Measurements from ENCODE around the gene CLCN6.

The CLCN6 gene

GRCh38 chr1:11764115-11764514 lies 41.9 kb upstream of the CLCN6 start:
- no peak overlapping the region for H3K27ac ChIP-seq
- no peak for TF ChIP-seq CTCF (IDR thresholded peaks at IDR 0.05)
- H3K9me3 ChIP-seq: no peaks in the 10 kb centered on the region
- peaks cover 0 to 6% of the 10 kb centered on the region in 2 experiments for H3K4me1 ChIP-seq (ENCODE audit: control insufficient read depth in 1 of 2, insufficient read depth in 1 of 2, low read depth in 1 of 2, low read length in 1 of 2)
- no peaks in the 10 kb centered on the region for H3K36me3 ChIP-seq
- no peak overlapping the region for H3K4me3 ChIP-seq (ENCODE audit: low read depth in 1 of 2, low read length in 1 of 2)
- H3K27me3 ChIP-seq: peaks cover 27% of the 10 kb centered on the region

- Histone ChIP-seq H3K4me1 (ENCODE audit: control insufficient read depth in 1 of 2, insufficient read depth in 1 of 2, low read depth in 1 of 2, low read length in 1 of 2) (peaks cover 0 to 6% of the 10 kb centered on the region in 2 experiments), H3K9me3 (no peaks in the 10 kb centered on the region), H3K36me3 (no peaks in the 10 kb centered on the region), H3K27ac (no peak overlapping the region), H3K27me3 (peaks cover 27% of the 10 kb centered on the region), H3K4me3 (ENCODE audit: low read depth in 1 of 2, low read length in 1 of 2) (no peak overlapping the region)
- no peak for TF ChIP-seq CTCF (IDR thresholded peaks at IDR 0.05)
Measured at GRCh38 chr1:11764519-11764918, 41.5 kb upstream of the CLCN6 start.

- peaks cover 0 to 6% of the 10 kb centered on the region in 2 experiments for H3K4me1 ChIP-seq (ENCODE audit: control insufficient read depth in 1 of 2, insufficient read depth in 1 of 2, low read depth in 1 of 2, low read length in 1 of 2)
- no peak overlapping the region for H3K4me3 ChIP-seq (ENCODE audit: low read depth in 1 of 2, low read length in 1 of 2)
- H3K27me3 ChIP-seq: peaks cover 25% of the 10 kb centered on the region
- H3K36me3 ChIP-seq: no peaks in the 10 kb centered on the region
- H3K27ac ChIP-seq: no peak overlapping the region
- H3K9me3 ChIP-seq: no peaks in the 10 kb centered on the region
- TF ChIP-seq CTCF (IDR thresholded peaks at IDR 0.05): no peak
Measured at GRCh38 chr1:11765661-11766428, 40.1 kb upstream of the CLCN6 start.

DNA sequence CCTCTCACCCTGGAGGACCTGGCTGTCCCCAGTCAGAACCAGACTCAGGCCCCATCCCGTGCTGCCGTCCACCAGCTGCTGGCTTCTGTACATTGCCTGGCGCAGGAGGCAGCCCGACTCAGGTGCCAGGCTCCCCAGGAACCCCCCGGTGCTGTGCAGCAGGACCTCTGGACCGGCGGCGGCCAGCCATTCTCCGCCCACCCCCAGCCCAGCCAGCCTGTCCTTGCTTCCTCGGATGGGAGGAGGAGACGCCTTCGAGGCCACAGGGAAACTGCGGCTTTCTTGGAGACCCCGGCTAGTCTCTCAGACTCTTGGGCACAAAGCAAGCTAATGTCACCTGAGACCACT lies 39.6 kb upstream of the CLCN6 start:
- TF ChIP-seq CTCF (IDR thresholded peaks at IDR 0.05): no peak
- peaks cover 20% of the 10 kb centered on the region for H3K27me3 ChIP-seq

GRCh38 chr1:11767922-11768704 lies 37.9 kb upstream of the CLCN6 start:
- Histone ChIP-seq H3K27me3 (peaks cover 3% of the 10 kb centered on the region), H3K4me3 (ENCODE audit: low read depth in 1 of 2, low read length in 1 of 2) (no peak overlapping the region), H3K27ac (no peak overlapping the region), H3K9me3 (no peaks in the 10 kb centered on the region), H3K36me3 (no peaks in the 10 kb centered on the region), H3K4me1 (ENCODE audit: control insufficient read depth in 1 of 2, insufficient read depth in 1 of 2, low read depth in 1 of 2, low read length in 1 of 2) (no peaks in the 10 kb centered on the region)
- no peak for TF ChIP-seq CTCF (IDR thresholded peaks at IDR 0.05)

More for the DNA sequence above, 39.6 kb upstream of the CLCN6 start:
- Histone ChIP-seq H3K4me3 (ENCODE audit: low read depth in 1 of 2, low read length in 1 of 2) (no peak overlapping the region), H3K27ac (no peak overlapping the region), H3K4me1 (ENCODE audit: control insufficient read depth in 1 of 2, insufficient read depth in 1 of 2, low read depth in 1 of 2, low read length in 1 of 2) (peaks cover 0 to 6% of the 10 kb centered on the region in 2 experiments), H3K9me3 (no peaks in the 10 kb centered on the region), H3K36me3 (no peaks in the 10 kb centered on the region)
